ENCODE data around the gene SLC6A6. TPM values are rescaled to one million over a fixed set of nuclear protein-coding genes. Genes with fewer than 3 reads are reported as not detected.

SLC6A6 gene
- total RNA-seq, 1 donor from 2014 or later = 24.2 TPM

DNA sequence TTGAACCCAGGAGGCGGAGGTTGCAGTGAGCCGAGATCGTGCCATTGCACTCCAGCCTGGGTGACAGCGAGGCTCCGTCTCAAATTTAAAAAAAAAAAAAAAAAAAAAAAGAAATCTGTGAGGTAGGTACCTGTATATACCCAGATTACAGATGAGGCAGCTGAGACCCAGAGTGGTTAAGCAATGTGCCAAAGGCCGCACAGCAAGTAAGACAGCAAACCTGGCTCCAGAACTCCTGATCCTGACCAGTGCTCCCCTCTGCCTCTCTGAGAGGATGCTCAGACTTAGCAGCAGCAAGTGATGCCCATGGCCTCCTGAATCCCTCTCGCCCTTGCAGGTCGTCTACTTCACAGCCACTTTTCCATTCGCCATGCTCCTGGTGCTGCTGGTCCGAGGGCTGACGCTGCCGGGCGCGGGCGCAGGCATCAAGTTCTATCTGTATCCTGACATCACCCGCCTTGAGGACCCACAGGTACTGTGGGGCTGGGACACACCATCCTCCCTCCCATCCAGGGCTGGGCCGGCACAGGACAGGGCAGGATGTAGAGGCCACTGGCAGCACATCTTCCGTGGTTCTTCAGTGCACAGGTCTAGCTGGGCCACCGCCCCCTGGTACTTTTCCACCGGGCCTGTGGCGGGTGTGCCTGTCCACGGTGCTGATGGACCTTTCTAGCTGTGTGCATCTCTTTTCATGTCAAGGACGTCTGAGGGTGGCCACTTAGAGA lies 63.9 kb downstream of the SLC6A6 start:
- Mint-ChIP-seq H3K27me3 (ENCODE audit: low read depth, unreplicated experiment) (no peaks in the 10 kb centered on the region), H3K27ac (ENCODE audit: unreplicated experiment) (no peak overlapping the region), H3K4me3 (ENCODE audit: unreplicated experiment) (no peak overlapping the region), H3K9me3 (ENCODE audit: unreplicated experiment) (no peaks in the 10 kb centered on the region), H3K4me1 (ENCODE audit: low read depth, unreplicated experiment) (peaks cover 11% of the 10 kb centered on the region), H3K36me3 (ENCODE audit: low read depth, unreplicated experiment) (peaks cover 3% of the 10 kb centered on the region)
- Histone ChIP-seq H4K20me1 (ENCODE audit: insufficient read depth, low read length) (peaks cover 5% of the 10 kb centered on the region), H3K4me2 (ENCODE audit: low read length) (no peak overlapping the region), H3K27me3 (ENCODE audit: insufficient read depth, low read length) (no peaks in the 10 kb centered on the region), H2AFZ (ENCODE audit: low read depth, low read length) (no peak overlapping the region), H3K27ac (ENCODE audit: low read depth, low read length) (no peak overlapping the region), H3K4me1 (ENCODE audit: insufficient read depth, low read length) (peaks cover 9% of the 10 kb centered on the region), H3K9me3 (ENCODE audit: insufficient read depth, low read depth, low read length) (no peaks in the 10 kb centered on the region), H3K9ac (ENCODE audit: low read length) (no peak overlapping the region), H3K4me3 (ENCODE audit: insufficient read depth, low read depth, low read length) (no peak overlapping the region), H3K36me3 (ENCODE audit: insufficient read depth, low read length) (no peaks in the 10 kb centered on the region), H3K79me2 (ENCODE audit: insufficient read depth, low read length) (no peaks in the 10 kb centered on the region)
- DNase-seq (ENCODE audit: low read depth) (no peak), FAIRE-seq (no peak)
- TF ChIP-seq EZH2 (IDR thresholded peaks at IDR 0.05; ENCODE audit: insufficient read depth, low read length) = no peak
- TF ChIP-seq, protein P1, sequence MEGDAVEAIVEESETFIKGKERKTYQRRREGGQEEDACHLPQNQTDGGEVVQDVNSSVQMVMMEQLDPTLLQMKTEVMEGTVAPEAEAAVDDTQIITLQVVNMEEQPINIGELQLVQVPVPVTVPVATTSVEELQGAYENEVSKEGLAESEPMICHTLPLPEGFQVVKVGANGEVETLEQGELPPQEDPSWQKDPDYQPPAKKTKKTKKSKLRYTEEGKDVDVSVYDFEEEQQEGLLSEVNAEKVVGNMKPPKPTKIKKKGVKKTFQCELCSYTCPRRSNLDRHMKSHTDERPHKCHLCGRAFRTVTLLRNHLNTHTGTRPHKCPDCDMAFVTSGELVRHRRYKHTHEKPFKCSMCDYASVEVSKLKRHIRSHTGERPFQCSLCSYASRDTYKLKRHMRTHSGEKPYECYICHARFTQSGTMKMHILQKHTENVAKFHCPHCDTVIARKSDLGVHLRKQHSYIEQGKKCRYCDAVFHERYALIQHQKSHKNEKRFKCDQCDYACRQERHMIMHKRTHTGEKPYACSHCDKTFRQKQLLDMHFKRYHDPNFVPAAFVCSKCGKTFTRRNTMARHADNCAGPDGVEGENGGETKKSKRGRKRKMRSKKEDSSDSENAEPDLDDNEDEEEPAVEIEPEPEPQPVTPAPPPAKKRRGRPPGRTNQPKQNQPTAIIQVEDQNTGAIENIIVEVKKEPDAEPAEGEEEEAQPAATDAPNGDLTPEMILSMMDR (IDR thresholded peaks at IDR 0.05; ENCODE audit: insufficient read depth, low read depth, low read length) = no peak

DNA sequence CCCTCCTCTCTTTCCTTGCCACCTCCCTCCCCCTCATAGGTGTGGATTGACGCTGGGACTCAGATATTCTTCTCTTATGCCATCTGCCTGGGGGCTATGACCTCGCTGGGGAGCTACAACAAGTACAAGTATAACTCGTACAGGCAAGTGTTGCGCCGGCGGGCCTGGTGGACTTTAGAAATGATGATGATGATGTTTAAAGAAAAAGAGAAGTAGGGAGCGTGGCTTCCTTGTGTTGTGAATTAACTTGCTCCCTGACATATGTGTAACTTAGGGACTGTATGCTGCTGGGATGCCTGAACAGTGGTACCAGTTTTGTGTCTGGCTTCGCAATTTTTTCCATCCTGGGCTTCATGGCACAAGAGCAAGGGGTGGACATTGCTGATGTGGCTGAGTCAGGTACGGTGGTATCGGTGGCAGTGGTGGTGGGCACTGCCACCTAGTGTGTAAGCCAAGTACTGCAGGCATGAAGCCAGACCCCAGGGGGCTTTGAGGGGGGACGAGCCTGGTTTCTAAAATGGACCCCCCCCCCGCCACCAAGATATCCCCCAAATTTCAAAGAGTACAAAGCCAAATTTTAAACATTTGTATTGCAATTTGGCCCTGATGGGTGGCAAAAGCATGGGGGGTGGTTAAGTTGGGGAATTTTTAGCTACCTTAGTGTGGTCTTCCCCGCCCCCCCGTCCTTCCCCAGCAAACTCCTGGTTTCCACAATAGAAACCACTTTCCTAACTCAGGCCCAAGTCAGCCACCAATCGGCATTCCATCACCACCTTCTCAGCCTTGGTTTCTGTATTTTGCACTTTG lies 65.6 kb downstream of the SLC6A6 start:
- H3K9ac ChIP-seq (ENCODE audit: low read length) = no peak overlapping the region
- DNase-seq (ENCODE audit: low read depth) = no peak
- H4K20me1 ChIP-seq (ENCODE audit: insufficient read depth, low read length) = peaks cover 5% of the 10 kb centered on the region
- FAIRE-seq = no peak
- no peak overlapping the region for H3K27ac ChIP-seq (ENCODE audit: low read depth, low read length)
- H3K4me1 ChIP-seq (ENCODE audit: insufficient read depth, low read length) = peaks cover 17% of the 10 kb centered on the region
- H3K36me3 Mint-ChIP-seq (ENCODE audit: low read depth, unreplicated experiment) = peaks cover 3% of the 10 kb centered on the region
- H3K4me3 Mint-ChIP-seq (ENCODE audit: unreplicated experiment) = no peak overlapping the region
- TF ChIP-seq, protein P1 (IDR thresholded peaks at IDR 0.05; ENCODE audit: insufficient read depth, low read depth, low read length) = peak; percentile 68
- TF ChIP-seq EZH2 (IDR thresholded peaks at IDR 0.05; ENCODE audit: insufficient read depth, low read length) = no peak
- no peak overlapping the region for H3K27ac Mint-ChIP-seq (ENCODE audit: unreplicated experiment)
- no peaks in the 10 kb centered on the region for H3K27me3 ChIP-seq (ENCODE audit: insufficient read depth, low read length)
- no peaks in the 10 kb centered on the region for H3K36me3 ChIP-seq (ENCODE audit: insufficient read depth, low read length)
- H3K4me2 ChIP-seq (ENCODE audit: low read length) = no peak overlapping the region
- peaks cover under 1% of the 10 kb centered on the region for H3K9me3 Mint-ChIP-seq (ENCODE audit: unreplicated experiment)
- no peaks in the 10 kb centered on the region for H3K9me3 ChIP-seq (ENCODE audit: insufficient read depth, low read depth, low read length)
- no peak overlapping the region for H2AFZ ChIP-seq (ENCODE audit: low read depth, low read length)
- peaks cover 12% of the 10 kb centered on the region for H3K4me1 Mint-ChIP-seq (ENCODE audit: low read depth, unreplicated experiment)
- H3K27me3 Mint-ChIP-seq (ENCODE audit: low read depth, unreplicated experiment) = no peaks in the 10 kb centered on the region
- H3K4me3 ChIP-seq (ENCODE audit: insufficient read depth, low read depth, low read length) = no peak overlapping the region
- no peaks in the 10 kb centered on the region for H3K79me2 ChIP-seq (ENCODE audit: insufficient read depth, low read length)

All from astrocyte (in vitro differentiated cells and primary cell).